Gastrocnemius medialis (tissue), 4 donors: ENCODE results near the gene MEF2C. TPM values are rescaled to one million over a fixed set of nuclear protein-coding genes. Genes with fewer than 3 reads are reported as not detected.

Experiments used
- ATAC-seq, 2 donors: fragments of 150-250 bp; one replicate each; pipeline ENCODE4 v1.9.1; 2016
- DNase-seq, 2 donors: peaks; one replicate each; pipeline ENCODE4 v3.0.0-alpha.2; 2019
- H3K27ac ChIP-seq, 4 donors: fragments of 200-600 bp; sonication (generic); 1 replicate in 1 of 4; 2 replicates in 3 of 4; pipeline ENCODE4 v1.5.1; 2016 to 2018; ENCODE audit warnings: mild to moderate bottlenecking in 2 of 4, moderate library complexity in 1 of 4
- H3K27me3 ChIP-seq, 3 donors: fragments of 200-600 bp; sonication (generic) in 2 of 3; 1 replicate in 1 of 3; 2 replicates in 2 of 3; pipeline versions ENCODE4 v1.5.1 to v1.6.0; 2016 to 2019; ENCODE audit warnings: mild to moderate bottlenecking in 1 of 3, moderate library complexity in 1 of 3
- H3K36me3 ChIP-seq, 2 donors: fragments of 200-600 bp; sonication (generic) in 1 of 2; one replicate each; pipeline ENCODE4 v1.5.1; 2017 to 2018
- H3K4me1 ChIP-seq, 2 donors: fragments of 200-600 bp; sonication (generic) in 1 of 2; one replicate each; pipeline ENCODE4 v1.5.1; 2016 to 2017; ENCODE audit warnings: mild to moderate bottlenecking in 2 of 2
- H3K4me3 ChIP-seq, 4 donors: fragments of 200-600 bp; sonication (generic) in 3 of 4; 1 replicate in 1 of 4; 2 replicates in 3 of 4; pipeline ENCODE4 v1.5.1; 2016 to 2019; ENCODE audit warnings: mild to moderate bottlenecking in 2 of 4
- H3K9me3 ChIP-seq, 3 donors: fragments of 200-600 bp; sonication (generic) in 2 of 3; 1 replicate in 1 of 3; 2 replicates in 2 of 3; pipeline ENCODE4 v1.5.1; 2016 to 2019
- POLR2A ChIP-seq, 2 donors: fragments of 450-650 bp; IDR thresholded peaks; one replicate each; pipeline ENCODE4 v1.6.1; 2017; ENCODE audit warnings: antibody characterized with exemption in 2 of 2, mild to moderate bottlenecking in 2 of 2, moderate library complexity in 2 of 2
- in situ Hi-C, 4 donors: fragments of 200-750 bp; cut with MboI; loops; one replicate each; pipeline versions ENCODE4 v1.15.0 to v1.8.0; 2017; ENCODE audit warnings: low sequenced_read_pairs in 4 of 4
- intact Hi-C: fragments of 100-400 bp; cut with DNase I; formaldehyde crosslinking; loops from one replicate; pipeline ENCODE4 v1.15.1; 2023; ENCODE audit warnings: low total_unique reads
- total RNA-seq, 4 donors: library from RNA; depleted of rRNA; stranded (reverse); fragments of >200 nt; gene quantifications; one replicate each; pipeline versions ENCODE4 v1.1.0 to v1.2.3, GENCODE V29; 2016
- TF ChIP-seq, protein P1 (sequence below), 5 experiments: fragments of 450-650 bp in 3 of 5; fragments of 200-600 bp in 2 of 5; sonication (generic) in 2 of 5; IDR thresholded peaks in 4 of 5; conservative IDR thresholded peaks in 1 of 5; 1 replicate in 4 of 5; 2 replicates in 1 of 5; pipeline ENCODE4 v1.5.1; 2016 to 2019; ENCODE audit warnings: antibody characterized with exemption in 5 of 5, mild to moderate bottlenecking in 3 of 5, moderate library complexity in 3 of 5

Gene MEF2C
- total RNA-seq, 4 donors from 2014 or later: 63.8 to 192 (median 128) TPM

DNA sequence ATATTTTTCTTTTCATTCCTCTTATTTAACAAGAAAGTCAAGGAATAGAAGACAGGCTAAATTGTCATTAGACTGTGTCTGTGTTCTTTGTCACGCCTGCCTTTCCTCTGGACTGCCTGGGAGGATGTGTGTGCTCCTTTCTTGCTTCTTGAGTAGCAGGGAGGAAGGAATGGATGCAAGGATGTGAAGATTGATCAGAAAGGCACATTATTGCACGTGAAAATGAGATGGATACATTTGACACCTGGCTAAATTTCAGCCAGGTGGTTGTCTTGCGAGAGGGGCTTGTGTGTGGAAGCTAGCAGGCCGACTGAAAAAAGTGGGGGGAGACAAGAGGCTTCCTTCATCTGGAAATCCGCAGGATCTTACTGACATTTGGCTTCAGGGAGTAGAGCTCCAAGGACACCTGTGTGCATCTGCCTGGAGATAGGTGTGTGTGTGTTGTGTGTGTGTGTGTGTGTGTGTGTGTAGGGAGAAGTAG, 200.1 kb downstream of the MEF2C start:
- TF ChIP-seq, protein P1, sequence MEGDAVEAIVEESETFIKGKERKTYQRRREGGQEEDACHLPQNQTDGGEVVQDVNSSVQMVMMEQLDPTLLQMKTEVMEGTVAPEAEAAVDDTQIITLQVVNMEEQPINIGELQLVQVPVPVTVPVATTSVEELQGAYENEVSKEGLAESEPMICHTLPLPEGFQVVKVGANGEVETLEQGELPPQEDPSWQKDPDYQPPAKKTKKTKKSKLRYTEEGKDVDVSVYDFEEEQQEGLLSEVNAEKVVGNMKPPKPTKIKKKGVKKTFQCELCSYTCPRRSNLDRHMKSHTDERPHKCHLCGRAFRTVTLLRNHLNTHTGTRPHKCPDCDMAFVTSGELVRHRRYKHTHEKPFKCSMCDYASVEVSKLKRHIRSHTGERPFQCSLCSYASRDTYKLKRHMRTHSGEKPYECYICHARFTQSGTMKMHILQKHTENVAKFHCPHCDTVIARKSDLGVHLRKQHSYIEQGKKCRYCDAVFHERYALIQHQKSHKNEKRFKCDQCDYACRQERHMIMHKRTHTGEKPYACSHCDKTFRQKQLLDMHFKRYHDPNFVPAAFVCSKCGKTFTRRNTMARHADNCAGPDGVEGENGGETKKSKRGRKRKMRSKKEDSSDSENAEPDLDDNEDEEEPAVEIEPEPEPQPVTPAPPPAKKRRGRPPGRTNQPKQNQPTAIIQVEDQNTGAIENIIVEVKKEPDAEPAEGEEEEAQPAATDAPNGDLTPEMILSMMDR (IDR thresholded peaks at IDR 0.05 in 4 of 5, conservative IDR thresholded peaks at IDR 0.05 in 1 of 5): no peak
- no peak for TF ChIP-seq POLR2A (IDR thresholded peaks at IDR 0.05)
- in situ Hi-C loops: loop anchor here (10.0 to 25.0 kb wide), 5 partner anchors 538 to 1271 kb away; partner anchors contain the start of gene CCNH (in 1 of the 4)

GRCh38 chr5:88682131-88682530, 200.9 kb downstream of the MEF2C start:
- no peak for TF ChIP-seq POLR2A (IDR thresholded peaks at IDR 0.05)
- TF ChIP-seq, protein P1 (IDR thresholded peaks at IDR 0.05 in 4 of 5, conservative IDR thresholded peaks at IDR 0.05 in 1 of 5): no peak
- Histone ChIP-seq H3K36me3 (no peaks in the 10 kb centered on the region), H3K4me3 (no peak overlapping the region), H3K4me1 (peaks cover 7 to 15% of the 10 kb centered on the region in 2 donors), H3K9me3 (no peaks in the 10 kb centered on the region), H3K27ac (no peak overlapping the region), H3K27me3 (peaks cover 97 to 100% (median 99%) of the 10 kb centered on the region in 3 donors)
- no peak for ATAC-seq
- in situ Hi-C loops: loop anchor here (10.0 to 25.0 kb wide), 5 partner anchors 537 to 1270 kb away; partner anchors contain the start of gene CCNH (in 1 of the 4)
- intact Hi-C loops: loop anchor here (5.0 kb wide), 1 partner anchor 540 kb away; no protein-coding TSS in a partner anchor
- no peak for DNase-seq

More for the DNA sequence above, 200.1 kb downstream of the MEF2C start:
- intact Hi-C loops: loop anchor here (5.0 kb wide), 1 partner anchor 541 kb away; no protein-coding TSS in a partner anchor
- ATAC-seq (no peak), DNase-seq (no peak)
- Histone ChIP-seq H3K27ac (no peak overlapping the region), H3K9me3 (no peaks in the 10 kb centered on the region), H3K4me3 (no peak overlapping the region), H3K27me3 (peaks cover 97 to 100% (median 99%) of the 10 kb centered on the region in 3 donors), H3K36me3 (no peaks in the 10 kb centered on the region), H3K4me1 (peaks cover 7 to 15% of the 10 kb centered on the region in 2 donors)

- Histone ChIP-seq H3K27me3 (peaks cover 97 to 100% (median 99%) of the 10 kb centered on the region in 3 donors), H3K27ac (no peak overlapping the region), H3K4me3 (no peak overlapping the region), H3K36me3 (no peaks in the 10 kb centered on the region), H3K9me3 (no peaks in the 10 kb centered on the region), H3K4me1 (peaks cover 7 to 15% of the 10 kb centered on the region in 2 donors)
- ATAC-seq: no peak
- intact Hi-C loops (loop anchor here (2.0 to 5.0 kb wide), 2 partner anchors 539 to 901 kb away; no protein-coding TSS in a partner anchor), in situ Hi-C loops (loop anchor here (10.0 to 25.0 kb wide), 5 partner anchors 537 to 1269 kb away; partner anchors contain the start of gene CCNH (in 1 of the 4))
- no peak for DNase-seq
- TF ChIP-seq, protein P1 (IDR thresholded peaks at IDR 0.05 in 4 of 5, conservative IDR thresholded peaks at IDR 0.05 in 1 of 5): no peak
- no peak for TF ChIP-seq POLR2A (IDR thresholded peaks at IDR 0.05)
These were observed 201.7 kb downstream of the MEF2C start for GRCh38 chr5:88681211-88681803.

- no peak for TF ChIP-seq POLR2A (IDR thresholded peaks at IDR 0.05)
- TF ChIP-seq, protein P1 (IDR thresholded peaks at IDR 0.05 in 4 of 5, conservative IDR thresholded peaks at IDR 0.05 in 1 of 5): peak; percentile 72 to 95 (median 89)
- DNase-seq: peak in 1 of 2 donors; percentile 40
- in situ Hi-C loops: loop anchor here (10.0 to 25.0 kb wide), 5 partner anchors 536 to 1268 kb away; partner anchors contain the start of gene CCNH (in 1 of the 4)
- ATAC-seq: peak; percentile 54 to 88
- Histone ChIP-seq H3K4me1 (peaks cover 8 to 15% of the 10 kb centered on the region in 2 donors), H3K36me3 (no peaks in the 10 kb centered on the region), H3K27ac (no peak overlapping the region), H3K4me3 (peak overlapping the region; percentile 40 to 60 (median 47)), H3K9me3 (no peaks in the 10 kb centered on the region), H3K27me3 (peaks cover 97 to 99% (median 97%) of the 10 kb centered on the region in 3 donors)
- intact Hi-C loops: loop anchor here (2.0 to 5.0 kb wide), 2 partner anchors 538 to 900 kb away; no protein-coding TSS in a partner anchor
These were observed 202.5 kb downstream of the MEF2C start for GRCh38 chr5:88680253-88681132.
